ENCODE results near the gene CATSPER1.

Gene CATSPER1

DNA sequence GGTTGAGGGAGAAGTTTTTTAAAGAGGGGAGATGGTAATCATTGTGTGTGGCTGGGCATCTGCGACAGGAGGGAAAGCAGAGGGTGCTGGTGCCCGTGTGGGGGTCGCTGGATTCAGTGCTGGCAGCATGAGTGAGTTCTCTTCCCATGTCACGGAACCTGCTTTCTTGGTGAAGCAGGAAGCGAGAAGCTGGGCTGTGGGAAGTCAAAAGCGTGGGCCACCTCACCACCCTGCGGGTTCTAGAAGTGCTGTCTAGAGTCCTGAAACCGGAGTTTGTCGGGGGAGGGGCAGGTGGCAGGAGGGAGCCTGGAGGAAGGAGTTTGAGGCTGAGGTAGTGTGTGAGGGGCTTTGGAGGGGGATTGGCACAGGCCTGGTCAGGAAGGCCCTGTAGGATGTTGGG, 50.5 kb downstream of the CATSPER1 start:
- no peak for TF ChIP-seq FOXM1 (IDR thresholded peaks at IDR 0.05; ENCODE audit: borderline replicate concordance)
- TF ChIP-seq FOXA1 (IDR thresholded peaks at IDR 0.05): no peak
- TF ChIP-seq SUZ12 (IDR thresholded peaks at IDR 0.05): no peak
- no peak for TF ChIP-seq LEF1 (IDR thresholded peaks at IDR 0.05; ENCODE audit: borderline replicate concordance)
- TF ChIP-seq NFRKB (IDR thresholded peaks at IDR 0.05): no peak
- no peak for TF ChIP-seq CTBP1 (IDR thresholded peaks at IDR 0.05; ENCODE audit: borderline replicate concordance)
- no peak for TF ChIP-seq SP1 (IDR thresholded peaks at IDR 0.05)
- no peak for TF ChIP-seq TARDBP (IDR thresholded peaks at IDR 0.05)
- no peak for TF ChIP-seq FOXK2 (IDR thresholded peaks at IDR 0.05)
- TF ChIP-seq BHLHE40 (IDR thresholded peaks at IDR 0.05; ENCODE audit: borderline replicate concordance): no peak
- TF ChIP-seq ELF4 (IDR thresholded peaks at IDR 0.05): no peak
- no peak for TF ChIP-seq L3MBTL2 (conservative IDR thresholded peaks at IDR 0.05)
- TF ChIP-seq ZNF384 (IDR thresholded peaks at IDR 0.05): no peak
- no peak for TF ChIP-seq HDGF (IDR thresholded peaks at IDR 0.05; ENCODE audit: borderline replicate concordance)
- TF ChIP-seq, protein P1, sequence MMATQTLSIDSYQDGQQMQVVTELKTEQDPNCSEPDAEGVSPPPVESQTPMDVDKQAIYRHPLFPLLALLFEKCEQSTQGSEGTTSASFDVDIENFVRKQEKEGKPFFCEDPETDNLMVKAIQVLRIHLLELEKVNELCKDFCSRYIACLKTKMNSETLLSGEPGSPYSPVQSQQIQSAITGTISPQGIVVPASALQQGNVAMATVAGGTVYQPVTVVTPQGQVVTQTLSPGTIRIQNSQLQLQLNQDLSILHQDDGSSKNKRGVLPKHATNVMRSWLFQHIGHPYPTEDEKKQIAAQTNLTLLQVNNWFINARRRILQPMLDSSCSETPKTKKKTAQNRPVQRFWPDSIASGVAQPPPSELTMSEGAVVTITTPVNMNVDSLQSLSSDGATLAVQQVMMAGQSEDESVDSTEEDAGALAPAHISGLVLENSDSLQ (IDR thresholded peaks at IDR 0.05): no peak
- TF ChIP-seq ARNT (IDR thresholded peaks at IDR 0.05): no peak
- ChIA-PET CTCF (interaction anchor here (0.7 kb wide), 1 partner anchor 87 kb away, joined by 3 read pairs; no protein-coding TSS in a partner anchor), POLR2A (no interaction called here)
- DNase-seq (ENCODE audit: extremely low spot score): no peak

DNA sequence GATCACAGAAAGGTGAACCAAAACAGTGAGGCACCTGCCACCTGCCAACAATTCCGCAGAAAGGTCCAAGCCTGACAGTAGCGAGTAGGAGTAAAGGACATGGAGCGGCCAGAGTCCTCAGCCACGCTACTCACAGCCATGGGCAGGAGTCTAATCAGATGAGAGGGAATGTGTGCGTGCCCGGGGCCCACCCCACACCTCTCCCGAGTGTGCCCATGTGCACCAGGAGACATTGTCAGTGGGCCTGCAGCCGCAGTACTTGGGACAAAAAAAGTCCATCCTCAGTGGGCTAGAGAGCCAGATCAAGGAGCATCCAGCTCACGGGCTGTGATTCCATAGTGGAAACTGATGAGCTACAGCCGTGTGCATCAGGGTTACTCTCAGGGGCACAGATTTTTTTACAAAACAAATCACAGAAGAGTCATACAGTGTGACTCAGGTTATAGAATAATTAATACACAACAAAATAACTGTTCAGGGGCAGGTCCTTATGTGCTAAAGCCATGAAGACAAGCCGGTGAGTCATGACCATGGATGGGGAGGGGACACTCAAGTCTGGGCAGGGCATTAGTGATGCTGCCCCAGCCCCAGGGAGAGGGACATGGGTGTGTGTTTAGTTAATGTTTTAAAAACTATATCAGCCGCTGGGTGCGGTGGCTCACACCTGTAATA, 52.7 kb downstream of the CATSPER1 start:
- POLR2A ChIA-PET: no interaction called here
- no peak for DNase-seq (ENCODE audit: extremely low spot score)
- CTCF ChIA-PET: no interaction called here
- TF ChIP-seq NFRKB (IDR thresholded peaks at IDR 0.05) (no peak), BHLHE40 (IDR thresholded peaks at IDR 0.05; ENCODE audit: borderline replicate concordance) (no peak), FOXM1 (IDR thresholded peaks at IDR 0.05; ENCODE audit: borderline replicate concordance) (no peak), TARDBP (IDR thresholded peaks at IDR 0.05) (no peak), FOXA1 (IDR thresholded peaks at IDR 0.05) (no peak), SUZ12 (IDR thresholded peaks at IDR 0.05) (no peak), CTBP1 (IDR thresholded peaks at IDR 0.05; ENCODE audit: borderline replicate concordance) (no peak), ELF4 (IDR thresholded peaks at IDR 0.05) (no peak), SP1 (IDR thresholded peaks at IDR 0.05) (no peak), HDGF (IDR thresholded peaks at IDR 0.05; ENCODE audit: borderline replicate concordance) (no peak), L3MBTL2 (conservative IDR thresholded peaks at IDR 0.05) (no peak), LEF1 (IDR thresholded peaks at IDR 0.05; ENCODE audit: borderline replicate concordance) (no peak), ARNT (IDR thresholded peaks at IDR 0.05) (no peak), FOXK2 (IDR thresholded peaks at IDR 0.05) (no peak), ZNF384 (IDR thresholded peaks at IDR 0.05) (no peak)
- TF ChIP-seq, protein P1 (IDR thresholded peaks at IDR 0.05): no peak

DNA sequence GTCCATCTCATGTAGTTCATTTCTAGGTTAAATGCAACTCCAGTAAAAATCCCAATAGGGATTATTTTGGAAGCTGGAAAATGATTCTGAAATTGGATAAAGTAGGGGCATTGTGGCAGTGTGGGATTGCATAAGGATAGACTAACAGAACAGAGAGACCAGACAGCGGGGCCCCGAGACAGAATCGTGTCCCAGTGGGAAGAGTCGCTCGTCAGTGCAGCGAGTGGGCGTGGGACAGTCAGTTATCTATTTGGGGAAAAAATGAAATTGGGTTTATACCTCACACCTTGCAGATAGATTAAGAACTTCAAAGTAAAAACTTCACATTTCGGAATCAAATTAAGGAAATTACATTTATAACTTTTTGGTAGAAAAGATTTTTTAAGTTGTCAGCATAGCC, 54.2 kb downstream of the CATSPER1 start:
- no peak for TF ChIP-seq NFRKB (IDR thresholded peaks at IDR 0.05)
- no peak for TF ChIP-seq ZNF384 (IDR thresholded peaks at IDR 0.05)
- no peak for TF ChIP-seq FOXM1 (IDR thresholded peaks at IDR 0.05; ENCODE audit: borderline replicate concordance)
- TF ChIP-seq FOXA1 (IDR thresholded peaks at IDR 0.05): no peak
- TF ChIP-seq SUZ12 (IDR thresholded peaks at IDR 0.05): no peak
- no peak for TF ChIP-seq LEF1 (IDR thresholded peaks at IDR 0.05; ENCODE audit: borderline replicate concordance)
- POLR2A ChIA-PET: interaction anchor here (0.7 kb wide), 1 partner anchor 112 kb away, joined by 3 read pairs; the partner anchor contains the start of gene MUS81
- CTCF ChIA-PET: no interaction called here

DNA sequence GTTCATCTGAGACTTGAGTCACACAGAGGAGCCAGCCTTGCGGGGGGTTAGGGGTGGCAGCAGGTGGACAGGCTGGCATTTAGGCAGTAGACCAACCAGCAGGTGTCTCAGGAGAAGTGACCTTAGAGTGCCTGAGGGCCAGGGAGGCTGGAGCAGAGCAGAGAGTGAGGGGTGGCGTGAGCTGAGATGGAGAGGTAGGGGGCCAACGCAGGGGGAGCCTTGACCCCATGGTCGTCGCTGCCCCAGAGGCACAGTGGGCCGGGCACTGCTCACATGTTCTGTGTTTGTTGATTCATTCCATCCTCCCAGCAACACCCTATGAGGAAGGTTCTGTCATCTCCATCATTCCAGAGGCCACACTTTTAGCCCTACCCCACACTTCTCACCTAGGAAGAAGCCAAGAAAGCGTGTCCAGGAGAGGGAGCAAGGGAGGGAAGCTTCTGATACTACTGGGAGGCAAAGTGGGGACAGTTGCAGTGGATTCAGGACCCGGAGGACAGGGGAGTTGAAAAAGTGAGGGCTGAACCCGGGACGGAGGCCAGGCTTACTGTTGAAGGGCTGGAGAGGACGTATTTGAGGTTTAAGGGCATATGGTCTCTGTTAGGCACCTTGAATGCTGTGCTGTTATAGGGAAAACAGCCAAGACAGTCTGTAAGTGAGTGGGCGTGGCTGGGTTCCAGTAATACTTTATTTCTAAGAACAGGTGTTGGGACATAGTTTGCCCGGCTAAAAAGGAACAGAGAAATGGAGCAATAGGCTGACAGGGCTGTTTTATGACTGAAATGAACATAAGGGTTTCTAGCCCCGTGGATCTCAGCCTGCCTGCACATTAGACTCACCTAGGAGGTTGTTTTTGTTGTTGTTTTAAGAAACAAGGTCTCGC, 57.4 kb downstream of the CATSPER1 start:
- ChIA-PET CTCF (no interaction called here), POLR2A (no interaction called here)
- TF ChIP-seq BHLHE40 (IDR thresholded peaks at IDR 0.05; ENCODE audit: borderline replicate concordance): no peak
- TF ChIP-seq LEF1 (IDR thresholded peaks at IDR 0.05; ENCODE audit: borderline replicate concordance): no peak
- TF ChIP-seq ZNF384 (IDR thresholded peaks at IDR 0.05): no peak
- no peak for TF ChIP-seq ARNT (IDR thresholded peaks at IDR 0.05)
- no peak for TF ChIP-seq NFRKB (IDR thresholded peaks at IDR 0.05)
- TF ChIP-seq SP1 (IDR thresholded peaks at IDR 0.05): no peak
- no peak for TF ChIP-seq FOXK2 (IDR thresholded peaks at IDR 0.05)
- TF ChIP-seq, protein P1 (IDR thresholded peaks at IDR 0.05): no peak
- TF ChIP-seq L3MBTL2 (conservative IDR thresholded peaks at IDR 0.05): no peak
- TF ChIP-seq TARDBP (IDR thresholded peaks at IDR 0.05): no peak
- no peak for DNase-seq (ENCODE audit: extremely low spot score)

More for the DNA sequence above, 54.2 kb downstream of the CATSPER1 start:
- no peak for DNase-seq (ENCODE audit: extremely low spot score)

DNA sequence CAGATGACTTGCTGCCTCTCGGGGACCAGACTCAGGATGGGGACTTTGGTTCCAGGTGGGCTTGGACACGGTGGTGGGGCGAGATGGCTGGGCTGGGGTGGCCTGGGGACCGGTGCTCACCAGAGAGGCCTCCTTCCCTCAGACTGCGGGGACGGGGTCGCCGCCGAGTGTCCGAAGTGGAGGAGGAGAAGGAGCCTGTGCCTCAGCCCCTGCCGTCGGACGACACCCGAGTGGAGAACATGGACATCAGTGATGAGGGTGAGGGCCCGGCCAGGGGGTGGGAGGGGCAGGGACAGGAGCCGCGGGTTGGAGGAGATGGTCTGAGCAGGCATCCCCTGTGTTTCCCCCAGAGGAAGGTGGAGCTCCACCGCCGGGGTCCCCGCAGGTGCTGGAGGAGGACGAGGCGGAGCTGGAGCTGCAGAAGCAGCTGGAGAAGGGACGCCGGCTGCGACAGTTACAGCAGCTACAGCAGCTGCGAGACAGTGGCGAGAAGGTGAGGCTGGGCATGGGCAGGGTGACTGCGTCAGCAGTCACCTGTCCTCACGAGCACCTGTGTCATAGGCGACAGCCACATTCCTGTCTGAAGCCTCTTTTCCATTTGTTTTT, 58.8 kb downstream of the CATSPER1 start:
- no peak for DNase-seq (ENCODE audit: extremely low spot score)
- CTCF ChIA-PET: no interaction called here
- TF ChIP-seq NFRKB (IDR thresholded peaks at IDR 0.05): no peak
- no peak for TF ChIP-seq FOXA1 (IDR thresholded peaks at IDR 0.05)
- TF ChIP-seq BHLHE40 (IDR thresholded peaks at IDR 0.05; ENCODE audit: borderline replicate concordance): no peak
- no peak for TF ChIP-seq L3MBTL2 (conservative IDR thresholded peaks at IDR 0.05)
- TF ChIP-seq HDGF (IDR thresholded peaks at IDR 0.05; ENCODE audit: borderline replicate concordance): no peak
- no peak for TF ChIP-seq FOXK2 (IDR thresholded peaks at IDR 0.05)
- POLR2A ChIA-PET: interaction anchor here (0.6 kb wide), 1 partner anchor 15 kb away, joined by 3 read pairs; no protein-coding TSS in a partner anchor

All from HEK293T (cell line).